ENCODE data around the gene METTL25B.

DNA sequence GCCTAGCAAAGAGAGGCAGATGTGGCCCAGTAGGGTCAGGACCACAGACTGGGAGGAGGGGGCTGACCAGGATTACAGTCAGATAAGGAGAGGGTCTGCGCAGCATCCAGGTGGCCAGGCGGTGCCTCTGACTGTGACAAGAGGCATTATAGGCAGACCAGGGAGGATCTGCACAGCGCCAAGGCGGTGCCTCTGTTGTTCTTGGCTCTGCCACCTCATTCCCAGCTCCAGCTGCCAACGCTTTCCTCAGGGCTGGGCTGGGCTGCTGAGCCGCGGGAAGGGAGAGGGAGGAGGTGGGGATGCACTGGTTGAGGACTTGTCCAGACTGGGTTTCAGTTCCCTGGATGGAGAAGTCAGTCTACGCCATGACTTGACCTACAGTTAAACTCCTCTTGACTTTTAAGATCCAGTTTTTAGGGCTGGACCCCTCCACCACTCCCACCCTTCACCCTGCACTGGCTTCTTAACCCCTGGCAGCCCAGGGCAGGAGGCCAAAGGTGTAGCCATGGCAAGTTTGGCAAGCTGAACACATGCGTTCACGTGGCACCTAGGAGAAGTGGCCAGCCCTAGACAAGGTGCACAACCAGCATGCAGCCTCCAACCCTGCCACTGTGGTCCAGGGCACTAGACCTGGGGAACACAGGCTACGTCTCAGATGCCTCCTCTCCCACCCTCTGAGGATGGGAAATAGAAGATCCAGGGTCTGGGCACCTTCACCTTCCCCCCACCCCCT lies 18.3 kb upstream of the METTL25B start:
- TF ChIP-seq, protein P1, sequence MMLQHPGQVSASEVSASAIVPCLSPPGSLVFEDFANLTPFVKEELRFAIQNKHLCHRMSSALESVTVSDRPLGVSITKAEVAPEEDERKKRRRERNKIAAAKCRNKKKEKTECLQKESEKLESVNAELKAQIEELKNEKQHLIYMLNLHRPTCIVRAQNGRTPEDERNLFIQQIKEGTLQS (IDR thresholded peaks at IDR 0.05; ENCODE audit: borderline replicate concordance, extremely low read depth, low read depth, low read length): no peak
- no peak for TF ChIP-seq CREM (IDR thresholded peaks at IDR 0.05; ENCODE audit: low read depth)
- TF ChIP-seq, protein P2, sequence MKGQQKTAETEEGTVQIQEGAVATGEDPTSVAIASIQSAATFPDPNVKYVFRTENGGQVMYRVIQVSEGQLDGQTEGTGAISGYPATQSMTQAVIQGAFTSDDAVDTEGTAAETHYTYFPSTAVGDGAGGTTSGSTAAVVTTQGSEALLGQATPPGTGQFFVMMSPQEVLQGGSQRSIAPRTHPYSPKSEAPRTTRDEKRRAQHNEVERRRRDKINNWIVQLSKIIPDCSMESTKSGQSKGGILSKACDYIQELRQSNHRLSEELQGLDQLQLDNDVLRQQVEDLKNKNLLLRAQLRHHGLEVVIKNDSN (IDR thresholded peaks at IDR 0.05; ENCODE audit: borderline replicate concordance, extremely low read length, insufficient read depth, low read depth, low read length): no peak
- TF ChIP-seq TAF1 (IDR thresholded peaks at IDR 0.05; ENCODE audit: borderline replicate concordance, low read depth, low read length): no peak
- TF ChIP-seq FOXK2 (IDR thresholded peaks at IDR 0.05): no peak
- no peak for TF ChIP-seq CREB1 (IDR thresholded peaks at IDR 0.05; ENCODE audit: low read depth)
- TF ChIP-seq NRF1 (conservative IDR thresholded peaks at IDR 0.05; ENCODE audit: low read depth, low read length): no peak
- TF ChIP-seq POLR2A (IDR thresholded peaks at IDR 0.05; ENCODE audit: low read depth, low read length): no peak
- TF ChIP-seq HCFC1 (IDR thresholded peaks at IDR 0.05; ENCODE audit: low read length): no peak

Data from GM12878 (cell line).